HepG2 (cell line): ENCODE results near the gene SBNO1. TPM values are rescaled to one million over a fixed set of nuclear protein-coding genes. Genes with fewer than 3 reads are reported as not detected.

Source experiments
- ATAC-seq: fragments of 200-7000 bp; cut with Tn5 transposase; 3 replicates; pipeline ENCODE4 v1.9.1; 2020; ENCODE audit warnings: mild to moderate bottlenecking, moderate library complexity
- BruUV-seq: library from RNA; stranded (reverse); fragments of 400-500 nt; replicated peaks from 2 replicates; lab custom pipeline; 2021; lab: Mats Ljungman, UMichigan
- CTCF ChIA-PET: fragments of 300-600 bp; formaldehyde crosslinking; extraction: SDS; loops from one replicate; lab custom pipeline; 2021; ENCODE audit warnings: low total read pairs, inconsistent platforms, low intra/inter-chr PET ratio; lab: Yijun Ruan, JAX
- POLR2A ChIA-PET: fragments of 350-600 bp; sonication (Branson Sonifier 250); formaldehyde crosslinking; loops from one replicate; lab custom pipeline; 2020; ENCODE audit warnings: antibody characterized with exemption, inconsistent platforms; lab: Yijun Ruan, JAX
- DNase-seq: peaks from one replicate; pipeline ENCODE4 v3.0.0-alpha.2; 2015; ENCODE audit warnings: low spot score
- FAIRE-seq: peaks from 3 replicates; lab custom pipeline; 2011; peaks lifted over from hg19 to GRCh38; lab: Jason Lieb, UNC
- H2AFZ ChIP-seq: one replicate; pipeline ENCODE4 v1.6.1; 2011; ENCODE audit warnings: low read length, inconsistent platforms
- H3K27ac ChIP-seq: fragments of 300-600 bp; 3 replicates; pipeline ENCODE4 v1.8.0; 2011; ENCODE audit warnings: mixed run types, mild to moderate bottlenecking, mixed read lengths, low read length, inconsistent platforms; ENCODE audit not compliant: insufficient read depth; ENCODE audit errors: extremely low read length
- H3K27me3 ChIP-seq, 2 experiments: fragments of 200-600 bp in 1 of 2; 2 replicates in 1 of 2; 3 replicates in 1 of 2; pipeline versions ENCODE4 v1.6.0 to v1.8.0; 2011; ENCODE audit warnings: low read length in 2 of 2, mild to moderate bottlenecking in 2 of 2, moderate library complexity in 2 of 2, inconsistent platforms in 1 of 2; ENCODE audit not compliant: insufficient read depth in 2 of 2, control insufficient read depth in 1 of 2
- H3K36me3 ChIP-seq, 2 experiments: fragments of 200-600 bp in 1 of 2; replicated peaks in 1 of 2; 2 replicates in 1 of 2; 3 replicates in 1 of 2; pipeline versions ENCODE4 v1.5.1 to v1.8.0; 2011; ENCODE audit warnings: low read length in 2 of 2, inconsistent platforms in 1 of 2; ENCODE audit not compliant: insufficient read depth in 2 of 2, control insufficient read depth in 1 of 2
- H3K4me1 ChIP-seq: 2 replicates; pipeline ENCODE4 v1.5.1; 2012; ENCODE audit warnings: low read length, inconsistent platforms; ENCODE audit not compliant: insufficient read depth
- H3K4me2 ChIP-seq: 2 replicates; pipeline ENCODE4 v1.6.0; 2011; ENCODE audit warnings: low read depth, low read length, inconsistent platforms
- H3K4me3 ChIP-seq, 3 experiments: fragments of 200-600 bp in 1 of 3; sonication (generic), shearing (Covaris generic) in 1 of 3; replicated peaks in 1 of 3; 2 replicates each; pipeline ENCODE4 v1.5.1; 2011 to 2016; ENCODE audit warnings: low read length in 3 of 3, inconsistent platforms in 2 of 3, low read depth in 2 of 3, mild to moderate bottlenecking in 2 of 3, control low read depth in 1 of 3, mixed read lengths in 1 of 3; ENCODE audit not compliant: insufficient read depth in 1 of 3
- H3K79me2 ChIP-seq: one replicate; pipeline ENCODE4 v1.6.1; 2011; ENCODE audit warnings: low read length, inconsistent platforms; ENCODE audit not compliant: insufficient read depth
- H3K9ac ChIP-seq: 2 replicates; pipeline ENCODE4 v1.6.0; 2011; ENCODE audit warnings: mild to moderate bottlenecking, low read depth, low read length, inconsistent platforms; ENCODE audit not compliant: insufficient read depth
- H3K9me3 ChIP-seq: 2 replicates; pipeline ENCODE4 v1.5.1; 2012; ENCODE audit warnings: mild to moderate bottlenecking, low read length
- H4K20me1 ChIP-seq: 2 replicates; pipeline ENCODE4 v1.6.0; 2011; ENCODE audit warnings: inconsistent platforms, mild to moderate bottlenecking, low read length, moderate library complexity; ENCODE audit not compliant: insufficient read depth
- ADNP ChIP-seq: sonication (generic); formaldehyde crosslinking; IDR thresholded peaks from 2 replicates; pipeline ENCODE4 v1.4.0; 2020; ENCODE audit warnings: missing genetic modification reagents
- CEBPB ChIP-seq: IDR thresholded peaks from 2 replicates; pipeline ENCODE4 v1.6.1; 2011; ENCODE audit warnings: low read depth, low read length, improper control_type of control experiment, borderline replicate concordance
- CHD4 ChIP-seq: fragments of 200-600 bp; sonication (generic); IDR thresholded peaks from 2 replicates; pipeline ENCODE4 v1.7.0; 2017; ENCODE audit warnings: mild to moderate bottlenecking, low read length, borderline replicate concordance
- MTERF4 ChIP-seq: sonication (generic); formaldehyde crosslinking; IDR thresholded peaks from 2 replicates; pipeline ENCODE4 v1.8.0; 2023; ENCODE audit warnings: mild to moderate bottlenecking, missing genetic modification reagents
- NR1H2 ChIP-seq: sonication (generic); formaldehyde crosslinking; IDR thresholded peaks from 2 replicates; pipeline ENCODE4 v1.8.1; 2022; ENCODE audit warnings: low read depth, missing genetic modification reagents, borderline replicate concordance
- SIN3A ChIP-seq: IDR thresholded peaks from 2 replicates; pipeline ENCODE4 v1.6.1; 2011; ENCODE audit warnings: low read depth, mild to moderate bottlenecking, control low read depth, low read length, borderline replicate concordance
- SMC3 ChIP-seq: IDR thresholded peaks from 2 replicates; pipeline ENCODE4 v1.6.1; 2011; ENCODE audit warnings: low read length, improper control_type of control experiment
- ZBTB39 ChIP-seq: sonication (generic); formaldehyde crosslinking; IDR thresholded peaks from 2 replicates; pipeline ENCODE4 v1.5.0; 2020; ENCODE audit warnings: missing genetic modification reagents
- ZNF281 ChIP-seq: sonication (generic); formaldehyde crosslinking; IDR thresholded peaks from 2 replicates; pipeline ENCODE4 v1.4.0; 2020; ENCODE audit warnings: missing genetic modification reagents, borderline replicate concordance
- ZNF484 ChIP-seq: sonication (generic); formaldehyde crosslinking; IDR thresholded peaks from 2 replicates; pipeline ENCODE4 v1.5.1; 2020; ENCODE audit warnings: mild to moderate bottlenecking, low read depth, missing genetic modification reagents, borderline replicate concordance
- ZNF746 ChIP-seq: sonication (generic); formaldehyde crosslinking; IDR thresholded peaks from 2 replicates; pipeline ENCODE4 v1.8.0; 2022; ENCODE audit warnings: mild to moderate bottlenecking, missing genetic modification reagents
- WGBS: methylation state at CpG from one replicate; pipeline ENCODE4 v1.1.6; 2017; ENCODE audit warnings: low lambda C conversion rate; 5-methylcytosine and 5-hydroxymethylcytosine counted together
- in situ Hi-C: cut with HindIII; loops from 2 replicates; pipeline ENCODE4 v1.10.0; 2017; ENCODE audit warnings: low pct_unique_long_range_greater_than_20kb; ENCODE audit not compliant: extremely low pct_ligation_motif_present
- intact Hi-C: fragments of 100-400 bp; cut with micrococcal nuclease; formaldehyde crosslinking; loops from one replicate; pipeline ENCODE4 v1.10.0; 2022; ENCODE audit not compliant: unreplicated experiment
- polyA plus RNA-seq, 8 experiments: library from polyadenylated mRNA; depleted of rRNA in 3 of 8; stranded (reverse) in 7 of 8; unstranded in 1 of 8; fragments of >200 nt; fragmentation: Illumina TruSeq in 4 of 8; extraction: Trizol in 4 of 8; gene quantifications; 2 replicates each; pipeline versions ENCODE4 v1.2.1 to v1.2.3, GENCODE V29; 2011 to 2016; ENCODE audit warnings: low read depth in 4 of 8, missing spikeins in 1 of 8, mixed read lengths in 1 of 8; ENCODE audit not compliant: insufficient read depth in 1 of 8
- total RNA-seq, 5 experiments: library from RNA; depleted of rRNA; stranded (reverse); fragments of >200 nt; fragmentation: Illumina TruSeq; extraction: Trizol; gene quantifications; 2 replicates each; pipeline ENCODE4 v1.2.3, GENCODE V29; 2016; ENCODE audit warnings: low read depth in 1 of 5

The SBNO1 gene
- total and polyA plus RNA-seq, 2 of the 13 experiments (the other 11 are each of a cell fraction or from before 2014, with no cell fraction given): 10.9 to 40.2 TPM

- no peak for TF ChIP-seq MTERF4 (CRISPR knock-in tag)
Observed at GRCh38 chr12:123283461-123283860, 81.2 kb downstream of the SBNO1 start (continued).

GRCh38 chr12:123282111-123282510 is 82.5 kb downstream of the SBNO1 start:
- Histone ChIP-seq H3K27ac (no peak overlapping the region), H3K79me2 (no peaks in the 10 kb centered on the region), H3K4me1 (peaks cover 23% of the 10 kb centered on the region), H3K9ac (no peak overlapping the region), H3K4me3 (no peak overlapping the region), H3K36me3 (no peaks in the 10 kb centered on the region), H2AFZ (no peak overlapping the region), H4K20me1 (no peaks in the 10 kb centered on the region), H3K27me3 (no peaks in the 10 kb centered on the region), H3K4me2 (no peak overlapping the region), H3K9me3 (no peaks in the 10 kb centered on the region)
- in situ Hi-C loops: no loop called here
- POLR2A ChIA-PET: interaction anchor here (1.2 to 2.8 kb wide), 3 partner anchors 11 to 102 kb away, joined by 3 to 8 read pairs (median 3); partner anchors contain the start of genes KMT5A and MPHOSPH9
- BruUV-seq: no TSS peak
- intact Hi-C loops: no loop called here
- FAIRE-seq (no peak), DNase-seq (no peak), ATAC-seq (no peak)
- TF ChIP-seq NR1H2 (no peak), CEBPB (no peak), ZNF746 (no peak), ZBTB39 (no peak), ADNP (CRISPR knock-in tag) (no peak), SMC3 (no peak), SIN3A (no peak), ZNF281 (CRISPR knock-in tag) (no peak), ZNF484 (CRISPR knock-in tag) (no peak), CHD4 (no peak)
- CTCF ChIA-PET: no interaction called here
- 81% methylated on average over 10 of the region's 10 CpGs for WGBS
